DOHH2 (cell line): Measurements from ENCODE around the gene DYRK1A.

ENCODE experiments used
- EZH2phosphoT487 ChIP-seq: fragments of 200-600 bp; sonication (generic); IDR thresholded peaks from 2 replicates; pipeline ENCODE4 v1.6.1; 2017; ENCODE audit warnings: borderline replicate concordance, mild to moderate bottlenecking, antibody characterized with exemption, low read length, moderate library complexity, mixed read lengths
- TF ChIP-seq, protein P1 (sequence below): fragments of 200-600 bp; sonication (generic); IDR thresholded peaks from one replicate; pipeline ENCODE4 v1.5.1; 2014; ENCODE audit warnings: antibody characterized with exemption, mild to moderate bottlenecking, low read depth, low read length; ENCODE audit not compliant: poor library complexity, severe bottlenecking

DNA sequence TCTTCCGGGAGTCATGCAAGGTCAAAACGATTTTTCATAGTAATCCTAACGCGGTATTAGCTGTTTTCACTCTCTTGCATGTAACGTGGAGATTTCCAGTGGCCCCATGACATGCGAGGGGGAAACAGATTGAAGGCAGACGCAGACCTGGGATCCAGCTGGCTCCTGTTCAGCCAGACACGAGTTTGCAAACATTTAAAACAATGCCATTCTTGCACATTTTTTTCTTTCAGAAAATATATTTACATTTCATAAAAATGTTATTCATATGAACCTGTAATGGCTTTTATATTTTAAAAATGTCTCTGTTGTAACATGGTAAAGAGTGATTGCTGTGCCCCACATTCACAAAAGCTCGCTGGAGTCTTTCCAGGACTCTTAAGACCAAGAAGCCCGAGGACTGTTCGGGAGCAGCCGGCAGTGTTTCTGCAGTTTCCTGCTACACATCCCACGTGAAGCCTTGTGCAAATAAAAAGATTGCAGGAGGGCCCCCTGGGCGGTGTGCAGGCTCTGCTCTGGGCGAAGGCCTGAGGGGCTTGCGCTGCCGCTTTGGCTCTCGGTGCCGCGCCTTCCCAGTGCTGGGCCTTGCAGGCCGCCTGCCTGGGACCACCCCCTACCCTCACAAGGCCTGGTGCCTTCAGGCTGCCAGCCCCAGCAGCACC is 184.9 kb downstream of the DYRK1A start:
- TF ChIP-seq, protein P1, sequence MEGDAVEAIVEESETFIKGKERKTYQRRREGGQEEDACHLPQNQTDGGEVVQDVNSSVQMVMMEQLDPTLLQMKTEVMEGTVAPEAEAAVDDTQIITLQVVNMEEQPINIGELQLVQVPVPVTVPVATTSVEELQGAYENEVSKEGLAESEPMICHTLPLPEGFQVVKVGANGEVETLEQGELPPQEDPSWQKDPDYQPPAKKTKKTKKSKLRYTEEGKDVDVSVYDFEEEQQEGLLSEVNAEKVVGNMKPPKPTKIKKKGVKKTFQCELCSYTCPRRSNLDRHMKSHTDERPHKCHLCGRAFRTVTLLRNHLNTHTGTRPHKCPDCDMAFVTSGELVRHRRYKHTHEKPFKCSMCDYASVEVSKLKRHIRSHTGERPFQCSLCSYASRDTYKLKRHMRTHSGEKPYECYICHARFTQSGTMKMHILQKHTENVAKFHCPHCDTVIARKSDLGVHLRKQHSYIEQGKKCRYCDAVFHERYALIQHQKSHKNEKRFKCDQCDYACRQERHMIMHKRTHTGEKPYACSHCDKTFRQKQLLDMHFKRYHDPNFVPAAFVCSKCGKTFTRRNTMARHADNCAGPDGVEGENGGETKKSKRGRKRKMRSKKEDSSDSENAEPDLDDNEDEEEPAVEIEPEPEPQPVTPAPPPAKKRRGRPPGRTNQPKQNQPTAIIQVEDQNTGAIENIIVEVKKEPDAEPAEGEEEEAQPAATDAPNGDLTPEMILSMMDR: no peak
- no peak for TF ChIP-seq EZH2phosphoT487
